Superior temporal gyrus (tissue), 1 donor: ENCODE measurements around the gene LATS1.
A peak's percentile ranks its signal among the peaks of the same experiment; 100 is the strongest.
"Not testable (repeated sequence)": the region's sequence is repeated elsewhere in the genome, so short reads cannot be mapped to it uniquely, and the experiment has no call there.

Experiments used
- DNase-seq: peaks from one replicate; pipeline ENCODE4 v3.0.0-alpha.2; 2016; ENCODE audit errors: extremely low spot score

LATS1 gene

GRCh38 chr6:149728499-149729234 is 10.8 kb upstream of the LATS1 start:
- DNase-seq, result no peak

- DNase-seq, result no peak
Observed at GRCh38 chr6:149727793-149728498, 10.0 kb upstream of the LATS1 start.

GRCh38 chr6:149725785-149726184 is 7.9 kb upstream of the LATS1 start:
- no peak for DNase-seq

- peak; percentile 88 for DNase-seq
Observed at GRCh38 chr6:149723771-149724417, 6.0 kb upstream of the LATS1 start.

GRCh38 chr6:149723262-149723661 is 5.4 kb upstream of the LATS1 start:
- no peak for DNase-seq

GRCh38 chr6:149719531-149719930 is 1.6 kb upstream of the LATS1 start:
- no peak for DNase-seq

- DNase-seq, result peak; percentile 62
Observed at GRCh38 chr6:149717255-149717587, 680 bp downstream of the LATS1 start.

- DNase-seq, result no peak
Observed at GRCh38 chr6:149716181-149716963, 1.5 kb downstream of the LATS1 start.

- no peak for DNase-seq
Observed at GRCh38 chr6:149714442-149714841, 3.5 kb downstream of the LATS1 start.

- no peak for DNase-seq
Observed at GRCh38 chr6:149711711-149712110, 6.2 kb downstream of the LATS1 start.

GRCh38 chr6:149701714-149702113 is 16.2 kb downstream of the LATS1 start:
- DNase-seq, result no peak

GRCh38 chr6:149699150-149699549 is 18.8 kb downstream of the LATS1 start:
- DNase-seq, result no peak

GRCh38 chr6:149698175-149698574 is 19.7 kb downstream of the LATS1 start:
- no peak for DNase-seq

GRCh38 chr6:149696901-149697300 is 21.0 kb downstream of the LATS1 start:
- no peak for DNase-seq

GRCh38 chr6:149694921-149695320 is 23.0 kb downstream of the LATS1 start:
- no peak for DNase-seq

GRCh38 chr6:149691201-149691600 is 26.7 kb downstream of the LATS1 start:
- no peak for DNase-seq

- DNase-seq, result no peak
Observed at GRCh38 chr6:149686230-149686629, 31.7 kb downstream of the LATS1 start.

- no peak for DNase-seq
Observed at GRCh38 chr6:149683256-149683859, 34.5 kb downstream of the LATS1 start.

GRCh38 chr6:149681845-149682244 is 36.1 kb downstream of the LATS1 start:
- DNase-seq, result not testable (repeated sequence)

- DNase-seq, result peak; percentile 30
Observed at GRCh38 chr6:149681209-149681608, 36.7 kb downstream of the LATS1 start.

- DNase-seq, result no peak
Observed at GRCh38 chr6:149680503-149680902, 37.4 kb downstream of the LATS1 start.

GRCh38 chr6:149672265-149672664 is 45.6 kb downstream of the LATS1 start:
- not testable (repeated sequence) for DNase-seq
